Placental pericyte (primary cell): ENCODE data around the gene BICD2. TPM values are rescaled to one million over a fixed set of nuclear protein-coding genes. Genes with fewer than 3 reads are reported as not detected.

Source experiments
- total RNA-seq: library from RNA; depleted of rRNA; stranded (reverse); fragments of >200 nt; gene quantifications from 2 replicates; pipeline ENCODE4 v1.2.3, GENCODE V29; 2012

Gene BICD2
- 30.2 and 60.3 TPM in 2 replicates for total RNA-seq

DNA sequence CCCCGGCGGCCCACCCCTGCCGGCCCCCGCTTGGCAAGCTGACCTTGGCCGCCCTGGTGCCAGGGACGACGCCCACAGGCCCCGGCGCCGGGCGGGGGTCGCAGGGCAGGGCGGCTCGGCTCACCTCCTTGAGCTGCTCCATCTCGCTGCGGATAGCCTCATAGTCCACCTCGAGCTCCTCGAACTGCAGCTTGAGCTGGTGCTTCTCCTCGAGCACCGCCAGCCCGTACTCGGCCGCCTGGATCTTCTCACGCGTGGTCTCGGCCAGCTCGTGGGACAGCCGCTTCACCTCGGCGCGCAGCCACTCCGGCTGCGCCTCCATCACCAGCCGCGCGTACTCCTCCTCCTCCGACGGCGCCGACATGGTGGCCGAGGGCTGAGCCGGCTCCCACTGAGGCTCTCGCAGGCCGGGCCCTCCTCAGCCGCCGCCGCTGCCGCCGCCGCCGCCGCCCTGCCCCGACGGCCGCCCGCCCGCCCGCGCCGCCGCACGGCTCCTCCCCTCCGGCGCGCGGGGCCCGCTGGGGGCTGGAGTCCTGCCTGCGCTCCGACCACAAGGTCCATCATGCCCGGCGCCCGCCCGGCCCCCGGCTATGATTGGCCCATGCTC is at the start of gene BICD2:
TSS of gene BICD2 (minus strand) at position 453 of the 607 bp plus-strand sequence. CDS start at position 364, 89 bp downstream.

DNA sequence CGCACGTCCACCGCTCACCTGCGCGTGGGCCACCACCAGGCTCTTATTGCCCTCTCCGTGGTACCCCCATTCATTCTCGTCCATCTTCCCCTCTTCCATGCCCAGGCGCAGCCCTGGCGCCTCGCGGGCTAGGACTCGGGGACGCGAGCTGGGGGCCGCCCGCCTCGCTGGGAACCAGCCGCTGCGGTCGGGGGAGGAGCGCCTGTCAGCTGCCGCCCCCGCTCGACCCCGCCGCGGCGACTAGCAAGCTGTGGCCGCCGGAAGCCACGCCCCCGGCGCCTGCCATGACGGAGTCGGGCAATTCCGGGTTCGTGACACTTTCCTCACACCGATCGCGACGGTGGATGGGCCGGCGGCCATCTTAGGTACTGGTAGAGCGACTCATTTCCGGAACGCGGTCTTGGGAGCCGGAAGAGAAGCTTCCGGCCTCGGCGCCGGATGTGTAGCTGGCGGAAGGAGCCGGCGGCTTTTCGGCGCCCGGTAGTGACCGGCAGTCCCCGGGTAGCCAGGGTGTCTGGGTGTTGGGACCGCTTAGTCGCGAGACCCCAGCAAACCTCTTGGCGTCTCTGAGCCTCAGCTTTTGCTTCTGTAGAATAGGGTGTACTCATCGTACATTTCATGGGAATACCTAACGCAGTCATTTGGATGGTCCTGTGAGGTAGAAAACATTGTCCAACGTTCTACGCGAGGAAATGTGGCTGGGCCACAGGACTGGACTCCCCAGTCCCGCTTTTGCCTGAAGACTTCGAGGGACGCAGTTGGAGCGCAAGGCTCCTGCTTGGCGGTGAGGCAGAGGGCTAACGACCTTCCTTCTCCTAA is 94.5 kb downstream of the BICD2 start, which contains the start of gene IPPK:
TSS of gene IPPK (minus strand) at position 242 of the 819 bp plus-strand sequence. CDS start at position 99, 143 bp downstream.

Other genes starting within 250 kb of the BICD2 start
- gene ECM2, start 228.8 kb downstream of the BICD2 start, total RNA-seq, result 0.29 and 1.5 TPM in 2 replicates
- gene IPPK, start 94.7 kb downstream of the BICD2 start, total RNA-seq, result 10.9 and 17.2 TPM in 2 replicates
- gene ZNF484, start 113.2 kb upstream of the BICD2 start, total RNA-seq, result 6.1 and 12.6 TPM in 2 replicates
- gene FGD3, start 182.7 kb upstream of the BICD2 start, total RNA-seq, result not detected in 2 replicates